H9 (cell line): ENCODE results near the gene ETF1. TPM values are rescaled to one million over a fixed set of nuclear protein-coding genes. Genes with fewer than 3 reads are reported as not detected.

Experiments used
- DNase-seq: peaks from one replicate; pipeline ENCODE4 v3.0.0-alpha.2; 2017
- H2AFZ ChIP-seq: one replicate; pipeline ENCODE4 v1.6.1; 2013; ENCODE audit warnings: mild to moderate bottlenecking, low read length, control low read depth, moderate library complexity
- H2AK5ac ChIP-seq: 2 replicates; pipeline ENCODE4 v1.6.1; 2013; ENCODE audit warnings: low read length, control low read depth, mixed read lengths; ENCODE audit not compliant: insufficient read length
- H2BK120ac ChIP-seq: one replicate; pipeline ENCODE4 v1.6.1; 2013; ENCODE audit warnings: low read depth, mild to moderate bottlenecking, low read length, control low read depth, inconsistent platforms; ENCODE audit not compliant: poor library complexity, severe bottlenecking
- H2BK12ac ChIP-seq: 2 replicates; pipeline ENCODE4 v1.6.1; 2013; ENCODE audit warnings: low read length, control low read depth, mixed read lengths, low read depth; ENCODE audit not compliant: insufficient read length
- H2BK15ac ChIP-seq: 2 replicates; pipeline ENCODE4 v1.6.1; 2013; ENCODE audit warnings: low read depth, low read length, control low read depth
- H2BK20ac ChIP-seq: one replicate; pipeline ENCODE4 v1.6.1; 2013; ENCODE audit warnings: low read depth, mild to moderate bottlenecking, low read length, control low read depth, inconsistent platforms; ENCODE audit not compliant: poor library complexity, severe bottlenecking
- H2BK5ac ChIP-seq: 2 replicates; pipeline ENCODE4 v1.6.1; 2013; ENCODE audit warnings: low read length, control low read depth, mixed read lengths; ENCODE audit not compliant: insufficient read length
- H3K14ac ChIP-seq: 2 replicates; pipeline ENCODE4 v1.6.1; 2013; ENCODE audit warnings: low read length, control low read depth; ENCODE audit not compliant: insufficient read depth
- H3K18ac ChIP-seq: 2 replicates; pipeline ENCODE4 v1.6.1; 2013; ENCODE audit warnings: low read depth, mild to moderate bottlenecking, mixed read lengths, low read length, control low read depth; ENCODE audit not compliant: insufficient read length
- H3K23ac ChIP-seq: 2 replicates; pipeline ENCODE4 v1.6.1; 2013; ENCODE audit warnings: low read length, control low read depth, mixed read lengths, low read depth; ENCODE audit not compliant: insufficient read length
- H3K23me2 ChIP-seq: 2 replicates; pipeline ENCODE4 v1.6.1; 2013; ENCODE audit warnings: low read depth, mild to moderate bottlenecking, mixed read lengths, low read length, control low read depth; ENCODE audit not compliant: insufficient read length, poor library complexity, severe bottlenecking
- H3K27ac ChIP-seq: 2 replicates; pipeline ENCODE4 v1.5.1; 2013; ENCODE audit warnings: low read length, control low read depth, mixed read lengths, low read depth; ENCODE audit not compliant: insufficient read length
- H3K27me3 ChIP-seq: 2 replicates; pipeline ENCODE4 v1.6.1; 2013; ENCODE audit warnings: low read length, control low read depth, inconsistent platforms; ENCODE audit not compliant: insufficient read depth
- H3K4ac ChIP-seq: 2 replicates; pipeline ENCODE4 v1.6.1; 2013; ENCODE audit warnings: low read depth, mild to moderate bottlenecking, control low read depth, inconsistent platforms, low read length, moderate library complexity
- H3K4me1 ChIP-seq: 2 replicates; pipeline ENCODE4 v1.6.1; 2013; ENCODE audit warnings: low read length, control low read depth, inconsistent platforms; ENCODE audit not compliant: insufficient read depth
- H3K4me2 ChIP-seq: 2 replicates; pipeline ENCODE4 v1.6.1; 2013; ENCODE audit warnings: low read length, control low read depth, mixed read lengths; ENCODE audit not compliant: insufficient read length, insufficient read depth
- H3K56ac ChIP-seq: 2 replicates; pipeline ENCODE4 v1.6.1; 2013; ENCODE audit warnings: low read depth, mild to moderate bottlenecking, mixed read lengths, low read length, control low read depth; ENCODE audit not compliant: insufficient read length
- H3K79me1 ChIP-seq: 2 replicates; pipeline ENCODE4 v1.6.1; 2013; ENCODE audit warnings: low read depth, mild to moderate bottlenecking, moderate library complexity, low read length, control low read depth, inconsistent platforms; ENCODE audit not compliant: insufficient read depth, poor library complexity, severe bottlenecking
- H3K79me2 ChIP-seq: 2 replicates; pipeline ENCODE4 v1.6.1; 2013; ENCODE audit warnings: low read length, control low read depth, inconsistent platforms; ENCODE audit not compliant: insufficient read depth
- H3K9ac ChIP-seq: 2 replicates; pipeline ENCODE4 v1.6.1; 2013; ENCODE audit warnings: low read length, control low read depth, mixed read lengths; ENCODE audit not compliant: insufficient read length; ENCODE audit errors: extremely low read depth
- H3K9me3 ChIP-seq: one replicate; pipeline ENCODE4 v1.6.1; 2013; ENCODE audit warnings: low read depth, low read length, inconsistent platforms; ENCODE audit not compliant: control insufficient read depth
- H3T11ph ChIP-seq: one replicate; pipeline ENCODE4 v1.6.1; 2013; ENCODE audit warnings: mild to moderate bottlenecking, low read length, control low read depth, inconsistent platforms
- H4K20me1 ChIP-seq: one replicate; pipeline ENCODE4 v1.6.1; 2013; ENCODE audit not compliant: control insufficient read depth, insufficient read length, insufficient read depth
- H4K5ac ChIP-seq: 2 replicates; pipeline ENCODE4 v1.6.1; 2013; ENCODE audit warnings: low read depth, mild to moderate bottlenecking, mixed read lengths, low read length, control low read depth; ENCODE audit not compliant: insufficient read length
- H4K8ac ChIP-seq: replicated peaks from 2 replicates; pipeline ENCODE4 v1.6.1; 2013; ENCODE audit warnings: low read length, control low read depth, mixed read lengths, low read depth; ENCODE audit not compliant: insufficient read length
- H4K91ac ChIP-seq: 2 replicates; pipeline ENCODE4 v1.6.1; 2013; ENCODE audit warnings: low read depth, mild to moderate bottlenecking, moderate library complexity, mixed read lengths, low read length, control low read depth; ENCODE audit not compliant: insufficient read length
- H3K27ac Mint-ChIP-seq, 3 experiments: 2 replicates in 2 of 3; 3 replicates in 1 of 3; pipeline ENCODE4 v1.8.0; 2020 to 2021; ENCODE audit warnings: mixed read lengths in 3 of 3, mild to moderate bottlenecking in 1 of 3, moderate library complexity in 1 of 3
- H3K27me3 Mint-ChIP-seq: 2 replicates; pipeline ENCODE4 v1.8.0; 2021; ENCODE audit warnings: low read depth, mild to moderate bottlenecking, moderate library complexity, mixed read lengths
- H3K36me3 Mint-ChIP-seq, 3 experiments: 2 replicates in 2 of 3; 3 replicates in 1 of 3; pipeline ENCODE4 v1.8.0; 2020 to 2021; ENCODE audit warnings: low read depth in 3 of 3, mixed read lengths in 3 of 3; ENCODE audit not compliant: insufficient read depth in 1 of 3
- H3K4me1 Mint-ChIP-seq, 2 experiments: 2 replicates each; pipeline ENCODE4 v1.8.0; 2020; ENCODE audit warnings: mixed read lengths in 2 of 2
- H3K4me3 Mint-ChIP-seq, 2 experiments: 2 replicates in 1 of 2; 3 replicates in 1 of 2; pipeline ENCODE4 v1.8.0; 2020 to 2021; ENCODE audit warnings: mild to moderate bottlenecking in 2 of 2, mixed read lengths in 2 of 2, moderate library complexity in 1 of 2
- H3K9me3 Mint-ChIP-seq, 2 experiments: 2 replicates in 1 of 2; 3 replicates in 1 of 2; pipeline ENCODE4 v1.8.0; 2020; ENCODE audit warnings: mild to moderate bottlenecking in 2 of 2, mixed read lengths in 2 of 2, moderate library complexity in 1 of 2
- CTCF ChIP-seq: fragments of 200-600 bp; sonication (generic); conservative IDR thresholded peaks from 3 replicates; pipeline ENCODE4 v1.8.0; 2021; ENCODE audit warnings: antibody characterized with exemption, mild to moderate bottlenecking
- WGBS: extraction: QIAGEN DNeasy Blood & Tissue Kit; methylation state at CpG from one replicate; pipeline ENCODE4 v1.1.7; 2013; ENCODE audit warnings: missing lambda C conversion rate, low lambda C conversion rate, mixed read lengths; ENCODE audit not compliant: insufficient read length; ENCODE audit errors: extremely low coverage; 5-methylcytosine and 5-hydroxymethylcytosine counted together
- total RNA-seq: library from RNA; stranded (reverse); gene quantifications from 2 replicates; pipeline ENCODE4 v1.2.1, GENCODE V29; 2021

The ETF1 gene
- total RNA-seq, 1 experiment from 2014 or later = 175 TPM

DNA sequence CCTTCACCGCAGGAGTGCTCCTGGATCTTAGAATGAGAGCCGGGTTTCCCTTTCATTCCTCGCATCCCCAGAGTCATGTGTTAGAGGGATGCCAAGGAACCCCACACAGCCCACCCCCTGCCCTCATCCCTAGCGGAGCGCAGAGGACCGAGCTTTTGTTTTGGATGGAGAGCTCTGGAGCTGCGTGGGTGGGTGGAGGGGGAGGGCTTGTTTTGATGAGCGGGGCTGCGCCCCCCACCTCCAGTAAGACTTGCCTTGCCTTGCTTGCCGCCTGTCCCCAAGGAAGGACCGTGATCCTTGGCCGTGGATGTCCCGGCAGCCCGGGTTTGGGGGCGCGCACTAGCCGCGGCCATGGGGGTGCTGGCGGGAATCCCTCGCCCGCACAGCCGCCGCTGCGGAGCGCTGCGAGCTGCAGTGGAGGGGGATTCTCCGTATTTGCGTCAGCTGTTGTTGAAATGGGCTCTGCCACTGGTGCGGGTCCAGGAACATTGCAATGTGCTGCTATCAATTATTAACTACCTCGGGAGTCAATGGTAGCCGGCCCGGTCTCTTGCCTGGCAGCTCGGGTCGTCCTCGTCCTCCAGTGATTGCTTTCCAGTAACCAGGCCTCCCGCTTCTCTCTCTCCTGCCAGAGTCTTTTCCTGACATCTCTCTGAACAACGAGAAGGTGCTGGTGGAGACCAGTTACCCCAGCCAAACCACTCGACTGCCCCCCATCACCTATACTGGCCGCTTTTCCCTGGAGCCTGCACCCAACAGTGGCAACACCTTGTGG is 76.7 kb downstream of the ETF1 start:
- DNase-seq = no peak
- Histone ChIP-seq H4K20me1 (no peaks in the 10 kb centered on the region), H2BK5ac (no peak overlapping the region), H3K18ac (peak overlapping the region; percentile 71), H2BK120ac (no peak overlapping the region), H3K56ac (no peak overlapping the region), H3K4ac (no peak overlapping the region), H2BK12ac (no peak overlapping the region), H3K23ac (no peak overlapping the region), H3K79me1 (no peaks in the 10 kb centered on the region), H3T11ph (no peak overlapping the region), H3K4me1 (no peaks in the 10 kb centered on the region), H2AFZ (no peak overlapping the region), H3K9ac (peak overlapping the region; percentile 83), H4K5ac (no peak overlapping the region), H4K8ac (no peak overlapping the region), H3K79me2 (no peaks in the 10 kb centered on the region), H2BK15ac (no peak overlapping the region), H2AK5ac (no peak overlapping the region), H3K23me2 (peaks cover 23% of the 10 kb centered on the region), H3K14ac (peak overlapping the region; percentile 80; the same call in 1 of the 2 replicates), H3K27me3 (no peaks in the 10 kb centered on the region; the same call in 1 of the 2 replicates), H4K91ac (no peak overlapping the region), H3K27ac (no peak overlapping the region), H3K4me2 (peak overlapping the region; percentile 72), H2BK20ac (no peak overlapping the region), H3K9me3 (no peaks in the 10 kb centered on the region)
- Mint-ChIP-seq H3K4me1 (peaks cover 24 to 31% of the 10 kb centered on the region in 2 experiments), H3K36me3 (peaks cover 18 to 28% (median 26%) of the 10 kb centered on the region in 3 experiments), H3K9me3 (peaks cover 0 to 11% of the 10 kb centered on the region in 2 experiments; a peak in 2 of 5 replicates), H3K4me3 (peak overlapping the region; percentile 86), H3K27ac (peak overlapping the region in 1 of 3 experiments; percentile 75; a peak in 3 of 7 replicates), H3K27me3 (peaks cover 22% of the 10 kb centered on the region)
- WGBS = no CpG with 5 or more reads among the region's 39 CpGs
- TF ChIP-seq CTCF = no peak
